RWPE2 (cell line): ENCODE data around the gene PNKP.

Experiments used
- ATAC-seq: fragments of 200-7000 bp; cut with Tn5 transposase; 3 replicates; pipeline ENCODE4 v1.9.1; 2021; ENCODE audit warnings: low read depth
- DNase-seq: peaks from one replicate; pipeline ENCODE4 v3.0.0-alpha.2; 2020; ENCODE audit warnings: low spot score
- H3K27ac ChIP-seq: fragments of 450-650 bp; 2 replicates; pipeline ENCODE4 v1.5.1; 2017; ENCODE audit warnings: mild to moderate bottlenecking; ENCODE audit not compliant: poor library complexity, severe bottlenecking
- H3K27me3 ChIP-seq: fragments of 250-450 bp; sonication (Bioruptor Pico); 2 replicates; pipeline ENCODE4 v1.5.1; 2021; ENCODE audit warnings: mild to moderate bottlenecking, moderate library complexity; ENCODE audit not compliant: insufficient read depth, poor library complexity, severe bottlenecking
- H3K36me3 ChIP-seq: fragments of 250-450 bp; sonication (Bioruptor Pico); 2 replicates; pipeline ENCODE4 v1.5.1; 2020; ENCODE audit warnings: low read depth, mild to moderate bottlenecking, moderate library complexity
- H3K4me1 ChIP-seq: fragments of 250-450 bp; sonication (Bioruptor Pico); 2 replicates; pipeline ENCODE4 v1.5.1; 2021; ENCODE audit warnings: mild to moderate bottlenecking, moderate library complexity; ENCODE audit not compliant: insufficient read depth, poor library complexity, severe bottlenecking
- H3K4me3 ChIP-seq: fragments of 250-450 bp; sonication (Bioruptor Pico); 2 replicates; pipeline ENCODE4 v1.5.1; 2021; ENCODE audit warnings: mild to moderate bottlenecking, moderate library complexity; ENCODE audit not compliant: severe bottlenecking
- H3K9me3 ChIP-seq: fragments of 250-450 bp; sonication (Bioruptor Pico); 2 replicates; pipeline ENCODE4 v1.5.1; 2021; ENCODE audit warnings: mild to moderate bottlenecking, moderate library complexity; ENCODE audit not compliant: severe bottlenecking
- TF ChIP-seq, protein P1 (sequence below): fragments of 450-650 bp; IDR thresholded peaks from one replicate; pipeline ENCODE4 v1.5.1; 2017; ENCODE audit warnings: mild to moderate bottlenecking, moderate library complexity; ENCODE audit not compliant: poor library complexity, severe bottlenecking

PNKP gene

DNA sequence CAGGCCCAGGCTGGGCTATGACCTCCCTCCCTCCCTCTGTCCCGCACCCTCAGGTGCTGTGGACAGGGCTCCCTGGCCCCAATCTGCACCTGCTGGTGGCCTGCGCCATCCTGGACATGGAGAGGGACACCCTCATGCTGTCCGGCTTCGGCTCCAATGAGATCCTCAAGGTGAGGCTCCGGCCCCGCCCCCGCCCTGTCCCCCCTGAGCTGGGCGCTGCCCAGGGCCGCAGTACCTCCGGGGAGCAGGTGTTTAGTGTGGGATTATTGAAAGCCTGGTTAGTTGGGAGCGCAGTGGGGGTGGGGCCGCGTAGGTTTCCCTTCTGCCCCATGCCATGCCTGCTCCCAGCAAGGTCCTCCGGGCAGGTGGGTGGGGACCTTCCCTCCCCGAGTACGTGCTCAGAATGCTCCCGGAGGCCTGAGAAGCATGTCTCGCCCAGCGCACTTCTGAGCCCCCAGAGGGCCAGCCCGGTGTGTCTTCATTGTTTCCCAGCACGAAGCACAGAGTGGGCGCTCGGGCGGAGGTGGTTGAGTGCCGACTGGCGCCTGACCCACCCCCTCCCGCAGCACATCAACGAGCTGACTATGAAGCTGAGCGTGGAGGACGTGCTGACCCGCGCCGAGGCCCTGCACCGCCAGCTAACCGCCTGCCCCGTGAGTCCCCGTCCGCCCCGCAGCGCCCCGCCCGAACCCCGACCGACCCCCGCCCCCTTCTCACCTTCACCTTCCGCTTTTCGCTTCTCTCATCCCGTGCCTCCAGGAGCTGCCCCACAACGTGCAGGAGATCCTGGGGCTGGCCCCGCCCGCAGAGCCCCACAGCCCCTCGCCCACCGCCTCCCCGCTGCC lies 20.5 kb upstream of the PNKP start:
- Histone ChIP-seq H3K4me1 (no peaks in the 10 kb centered on the region), H3K27me3 (no peaks in the 10 kb centered on the region), H3K9me3 (no peaks in the 10 kb centered on the region), H3K27ac (no peak overlapping the region), H3K36me3 (peaks cover 12% of the 10 kb centered on the region), H3K4me3 (no peak overlapping the region)
- no peak for DNase-seq
- TF ChIP-seq, protein P1, sequence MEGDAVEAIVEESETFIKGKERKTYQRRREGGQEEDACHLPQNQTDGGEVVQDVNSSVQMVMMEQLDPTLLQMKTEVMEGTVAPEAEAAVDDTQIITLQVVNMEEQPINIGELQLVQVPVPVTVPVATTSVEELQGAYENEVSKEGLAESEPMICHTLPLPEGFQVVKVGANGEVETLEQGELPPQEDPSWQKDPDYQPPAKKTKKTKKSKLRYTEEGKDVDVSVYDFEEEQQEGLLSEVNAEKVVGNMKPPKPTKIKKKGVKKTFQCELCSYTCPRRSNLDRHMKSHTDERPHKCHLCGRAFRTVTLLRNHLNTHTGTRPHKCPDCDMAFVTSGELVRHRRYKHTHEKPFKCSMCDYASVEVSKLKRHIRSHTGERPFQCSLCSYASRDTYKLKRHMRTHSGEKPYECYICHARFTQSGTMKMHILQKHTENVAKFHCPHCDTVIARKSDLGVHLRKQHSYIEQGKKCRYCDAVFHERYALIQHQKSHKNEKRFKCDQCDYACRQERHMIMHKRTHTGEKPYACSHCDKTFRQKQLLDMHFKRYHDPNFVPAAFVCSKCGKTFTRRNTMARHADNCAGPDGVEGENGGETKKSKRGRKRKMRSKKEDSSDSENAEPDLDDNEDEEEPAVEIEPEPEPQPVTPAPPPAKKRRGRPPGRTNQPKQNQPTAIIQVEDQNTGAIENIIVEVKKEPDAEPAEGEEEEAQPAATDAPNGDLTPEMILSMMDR, result no peak
- no peak for ATAC-seq

DNA sequence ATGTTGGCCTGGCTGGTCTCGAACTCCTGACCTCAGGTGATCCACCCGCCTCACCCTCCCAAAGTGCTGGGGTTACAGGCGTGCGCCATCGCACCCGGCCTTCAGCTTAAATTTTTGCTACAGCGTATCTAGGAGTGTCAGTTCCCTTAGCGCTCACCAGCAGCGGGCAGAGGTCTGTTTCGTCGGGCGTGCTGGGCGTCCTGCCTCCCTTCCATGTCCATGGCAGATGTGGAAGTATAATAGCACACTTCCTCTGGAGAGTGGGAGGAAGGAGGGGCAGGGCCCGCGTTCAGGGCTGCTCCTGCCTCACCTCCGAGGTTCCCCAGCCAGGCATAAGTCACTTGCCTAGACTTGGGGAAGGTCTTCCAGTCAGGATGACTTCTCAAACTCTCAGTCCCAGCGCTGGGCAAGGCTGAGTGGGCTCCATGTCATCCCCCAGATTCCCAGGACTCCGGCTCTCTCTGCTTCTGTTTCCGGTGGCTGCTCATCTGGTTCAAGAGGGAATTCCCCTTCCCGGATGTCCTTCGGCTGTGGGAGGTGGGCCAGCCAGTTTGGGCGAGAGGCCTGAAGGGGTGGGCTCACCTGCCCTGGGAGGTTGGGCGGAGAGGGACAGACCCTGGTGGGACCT lies 19.8 kb upstream of the PNKP start:
- Histone ChIP-seq H3K36me3 (peaks cover 19% of the 10 kb centered on the region), H3K9me3 (no peaks in the 10 kb centered on the region), H3K4me1 (no peaks in the 10 kb centered on the region), H3K4me3 (no peak overlapping the region), H3K27ac (no peak overlapping the region), H3K27me3 (no peaks in the 10 kb centered on the region)
- DNase-seq (no peak), ATAC-seq (no peak)
- TF ChIP-seq, protein P1, result no peak

DNA sequence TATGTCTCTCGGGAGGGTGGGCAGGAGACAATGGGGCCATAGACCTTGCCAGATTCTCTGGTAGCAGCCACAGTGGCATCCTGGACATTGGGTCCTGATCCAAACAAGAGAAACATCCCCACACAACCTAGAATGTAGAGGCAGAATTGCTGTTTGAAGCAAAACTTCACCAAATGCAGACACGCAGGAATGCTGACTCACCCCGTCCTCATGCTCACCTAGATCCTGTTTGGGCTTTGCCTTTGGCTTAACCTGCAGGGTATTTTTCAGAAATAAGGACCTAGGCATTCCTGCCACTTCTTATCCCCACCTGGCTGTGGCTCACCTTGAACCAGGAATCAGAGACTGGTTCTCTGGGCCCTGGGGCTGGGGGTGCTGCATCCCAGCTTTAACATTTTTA lies 17.4 kb upstream of the PNKP start:
- no peaks in the 10 kb centered on the region for H3K27me3 ChIP-seq
- TF ChIP-seq, protein P1, result no peak
- no peak overlapping the region for H3K4me3 ChIP-seq
- peaks cover 38% of the 10 kb centered on the region for H3K36me3 ChIP-seq
- H3K9me3 ChIP-seq, result no peaks in the 10 kb centered on the region
- DNase-seq (no peak), ATAC-seq (no peak)
- no peaks in the 10 kb centered on the region for H3K4me1 ChIP-seq
- H3K27ac ChIP-seq, result no peak overlapping the region

DNA sequence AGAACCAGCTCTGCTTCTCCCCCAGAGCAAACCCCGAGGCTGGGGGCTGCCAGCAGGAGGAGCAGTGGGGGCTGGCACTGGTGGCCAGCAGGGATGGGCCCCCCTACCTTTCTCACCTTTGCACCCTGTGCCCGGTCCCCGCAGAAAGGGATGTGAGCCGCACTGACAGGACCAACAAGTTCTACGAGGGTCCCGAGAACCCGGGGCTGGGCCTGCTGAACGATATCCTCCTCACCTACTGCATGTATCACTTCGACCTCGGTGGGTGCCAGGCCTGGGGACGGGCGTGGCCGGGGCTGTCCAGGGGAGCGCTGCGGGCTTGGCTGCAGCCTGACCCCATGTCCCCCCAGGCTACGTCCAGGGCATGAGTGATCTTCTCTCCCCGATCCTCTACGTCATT lies 16.7 kb upstream of the PNKP start:
- no peaks in the 10 kb centered on the region for H3K9me3 ChIP-seq
- H3K4me1 ChIP-seq, result no peaks in the 10 kb centered on the region
- H3K27ac ChIP-seq, result no peak overlapping the region
- TF ChIP-seq, protein P1, result no peak
- peaks cover 38% of the 10 kb centered on the region for H3K36me3 ChIP-seq
- H3K4me3 ChIP-seq, result no peak overlapping the region
- DNase-seq (no peak), ATAC-seq (no peak)
- no peaks in the 10 kb centered on the region for H3K27me3 ChIP-seq

DNA sequence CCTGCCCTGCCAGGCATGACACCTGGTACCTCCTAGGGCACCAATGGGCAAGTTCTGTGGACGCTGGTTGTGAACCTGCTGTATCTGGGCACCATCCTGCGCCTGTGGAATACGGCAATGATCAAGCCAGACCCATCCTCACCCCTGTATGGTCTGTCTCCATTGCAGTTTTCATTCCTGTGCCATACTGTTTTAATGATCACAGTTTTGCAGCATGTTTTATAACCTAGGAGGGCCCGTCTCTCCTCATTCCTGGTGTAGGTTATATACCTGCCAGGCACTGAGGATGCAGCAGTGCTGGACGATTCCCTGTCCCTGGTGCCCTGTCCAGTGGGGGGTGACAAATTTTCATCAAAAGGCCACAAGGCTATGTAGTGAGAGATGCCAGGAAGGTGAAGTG lies 15.7 kb upstream of the PNKP start:
- H3K27me3 ChIP-seq, result no peaks in the 10 kb centered on the region
- H3K9me3 ChIP-seq, result no peaks in the 10 kb centered on the region
- no peak overlapping the region for H3K27ac ChIP-seq
- no peak for DNase-seq
- H3K4me3 ChIP-seq, result no peak overlapping the region
- ATAC-seq, result no peak
- no peaks in the 10 kb centered on the region for H3K4me1 ChIP-seq
- H3K36me3 ChIP-seq, result peaks cover 38% of the 10 kb centered on the region
- TF ChIP-seq, protein P1, result no peak
